ENCODE measurements around the gene BMP15.

Gene BMP15

GRCh38 chrX:50942471-50942870 lies 31.9 kb downstream of the BMP15 start:
- no peak overlapping the region for H3K27ac Mint-ChIP-seq
- H3K4me1 Mint-ChIP-seq: no peaks in the 10 kb centered on the region
- no peak overlapping the region for H3K4me3 Mint-ChIP-seq
- no peaks in the 10 kb centered on the region for H3K36me3 Mint-ChIP-seq
- H3K9me3 Mint-ChIP-seq: no peaks in the 10 kb centered on the region
- no peak for ATAC-seq
- no peaks in the 10 kb centered on the region for H3K27me3 Mint-ChIP-seq

- H3K27me3 Mint-ChIP-seq: no peaks in the 10 kb centered on the region
- H3K27ac Mint-ChIP-seq: no peak overlapping the region
- no peak for ATAC-seq
- H3K4me3 Mint-ChIP-seq: no peak overlapping the region
- H3K4me1 Mint-ChIP-seq: no peaks in the 10 kb centered on the region
- H3K36me3 Mint-ChIP-seq: no peaks in the 10 kb centered on the region
- H3K9me3 Mint-ChIP-seq: peaks cover 2% of the 10 kb centered on the region
Observed at GRCh38 chrX:50952406-50952805, 41.9 kb downstream of the BMP15 start.

GRCh38 chrX:50953832-50954231 lies 43.3 kb downstream of the BMP15 start:
- H3K9me3 Mint-ChIP-seq: peaks cover 2% of the 10 kb centered on the region
- H3K27ac Mint-ChIP-seq: no peak overlapping the region
- H3K27me3 Mint-ChIP-seq: no peaks in the 10 kb centered on the region
- ATAC-seq: no peak
- no peaks in the 10 kb centered on the region for H3K36me3 Mint-ChIP-seq
- no peak overlapping the region for H3K4me3 Mint-ChIP-seq
- no peaks in the 10 kb centered on the region for H3K4me1 Mint-ChIP-seq

GRCh38 chrX:50962156-50962555 lies 51.6 kb downstream of the BMP15 start:
- Mint-ChIP-seq H3K27ac (no peak overlapping the region), H3K9me3 (no peaks in the 10 kb centered on the region), H3K4me3 (no peak overlapping the region), H3K27me3 (no peaks in the 10 kb centered on the region), H3K36me3 (no peaks in the 10 kb centered on the region), H3K4me1 (no peaks in the 10 kb centered on the region)
- ATAC-seq: no peak

- no peaks in the 10 kb centered on the region for H3K27me3 Mint-ChIP-seq
- no peak for ATAC-seq
- no peaks in the 10 kb centered on the region for H3K9me3 Mint-ChIP-seq
- H3K27ac Mint-ChIP-seq: no peak overlapping the region
- no peak overlapping the region for H3K4me3 Mint-ChIP-seq
- H3K36me3 Mint-ChIP-seq: no peaks in the 10 kb centered on the region
- no peaks in the 10 kb centered on the region for H3K4me1 Mint-ChIP-seq
Observed at GRCh38 chrX:50963842-50964241, 53.3 kb downstream of the BMP15 start.

Data from stimulated activated memory B cell treated with anti-CD40 and anti-IgM and Interleukin-4, amounts not matched to agents 10 μg/mL and 1 μg/mL and 100 μg/mL, for 72 hours (primary cell).